Measurements from ENCODE around the gene SNN. TPM values are rescaled to one million over a fixed set of nuclear protein-coding genes. Genes with fewer than 3 reads are reported as not detected.

Gene SNN
- polyA plus RNA-seq, 2 of the 4 experiments (the other 2 are of a cell fraction), result 6.3 to 10.7 TPM

DNA sequence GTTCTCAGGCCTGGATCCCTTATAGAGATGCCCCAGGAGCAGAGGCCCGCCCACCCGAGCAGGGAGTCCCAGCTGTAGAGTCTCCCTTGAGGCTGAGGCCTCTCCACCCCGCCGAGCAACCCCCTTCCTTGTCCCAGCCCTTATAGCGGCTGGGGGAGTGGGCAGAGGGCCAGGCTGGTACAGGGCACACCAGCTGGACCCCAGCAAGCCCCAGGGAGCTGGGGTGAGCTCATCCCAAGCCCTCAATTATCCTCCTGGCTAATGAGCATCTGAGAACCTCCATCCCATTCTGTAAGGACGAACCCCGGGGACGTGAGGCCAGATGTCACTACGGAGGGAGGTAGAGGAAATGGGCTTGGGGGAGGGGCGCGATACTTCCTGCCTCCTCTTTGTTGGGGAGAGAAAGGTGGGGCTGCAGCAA lies 3.2 kb upstream of the SNN start:
- FAIRE-seq (no peak), ATAC-seq (no peak), DNase-seq (ENCODE audit: low read depth in 1 of 2, low spot score in 1 of 2) (no peak)
- no peaks in the 10 kb centered on the region for H3K9me3 ChIP-seq
- TF ChIP-seq BHLHE40 (IDR thresholded peaks at IDR 0.05; ENCODE audit: low read depth, low read length) (no peak), MAFK (IDR thresholded peaks at IDR 0.05; ENCODE audit: partially characterized antibody) (no peak), POLR2AphosphoS2 (conservative IDR thresholded peaks at IDR 0.05; ENCODE audit: low read length) (no peak), HDAC2 (IDR thresholded peaks at IDR 0.05) (no peak), KDM5A (IDR thresholded peaks at IDR 0.05) (no peak), FOXS1 (CRISPR knock-in tag; IDR thresholded peaks at IDR 0.05) (no peak), GATA3 (IDR thresholded peaks at IDR 0.05; ENCODE audit: borderline replicate concordance) (no peak), KDM1A (IDR thresholded peaks at IDR 0.05; ENCODE audit: low read depth) (no peak), ZSCAN20 (CRISPR knock-in tag; IDR thresholded peaks at IDR 0.05) (no peak), SMC3 (IDR thresholded peaks at IDR 0.05) (no peak)
- TF ChIP-seq, protein P1, sequence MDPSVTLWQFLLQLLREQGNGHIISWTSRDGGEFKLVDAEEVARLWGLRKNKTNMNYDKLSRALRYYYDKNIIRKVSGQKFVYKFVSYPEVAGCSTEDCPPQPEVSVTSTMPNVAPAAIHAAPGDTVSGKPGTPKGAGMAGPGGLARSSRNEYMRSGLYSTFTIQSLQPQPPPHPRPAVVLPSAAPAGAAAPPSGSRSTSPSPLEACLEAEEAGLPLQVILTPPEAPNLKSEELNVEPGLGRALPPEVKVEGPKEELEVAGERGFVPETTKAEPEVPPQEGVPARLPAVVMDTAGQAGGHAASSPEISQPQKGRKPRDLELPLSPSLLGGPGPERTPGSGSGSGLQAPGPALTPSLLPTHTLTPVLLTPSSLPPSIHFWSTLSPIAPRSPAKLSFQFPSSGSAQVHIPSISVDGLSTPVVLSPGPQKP (IDR thresholded peaks at IDR 0.05; ENCODE audit: low read depth, low read length), result no peak
- TF ChIP-seq, protein P2, sequence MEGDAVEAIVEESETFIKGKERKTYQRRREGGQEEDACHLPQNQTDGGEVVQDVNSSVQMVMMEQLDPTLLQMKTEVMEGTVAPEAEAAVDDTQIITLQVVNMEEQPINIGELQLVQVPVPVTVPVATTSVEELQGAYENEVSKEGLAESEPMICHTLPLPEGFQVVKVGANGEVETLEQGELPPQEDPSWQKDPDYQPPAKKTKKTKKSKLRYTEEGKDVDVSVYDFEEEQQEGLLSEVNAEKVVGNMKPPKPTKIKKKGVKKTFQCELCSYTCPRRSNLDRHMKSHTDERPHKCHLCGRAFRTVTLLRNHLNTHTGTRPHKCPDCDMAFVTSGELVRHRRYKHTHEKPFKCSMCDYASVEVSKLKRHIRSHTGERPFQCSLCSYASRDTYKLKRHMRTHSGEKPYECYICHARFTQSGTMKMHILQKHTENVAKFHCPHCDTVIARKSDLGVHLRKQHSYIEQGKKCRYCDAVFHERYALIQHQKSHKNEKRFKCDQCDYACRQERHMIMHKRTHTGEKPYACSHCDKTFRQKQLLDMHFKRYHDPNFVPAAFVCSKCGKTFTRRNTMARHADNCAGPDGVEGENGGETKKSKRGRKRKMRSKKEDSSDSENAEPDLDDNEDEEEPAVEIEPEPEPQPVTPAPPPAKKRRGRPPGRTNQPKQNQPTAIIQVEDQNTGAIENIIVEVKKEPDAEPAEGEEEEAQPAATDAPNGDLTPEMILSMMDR (IDR thresholded peaks at IDR 0.05), result no peak
- TF ChIP-seq, protein P3, sequence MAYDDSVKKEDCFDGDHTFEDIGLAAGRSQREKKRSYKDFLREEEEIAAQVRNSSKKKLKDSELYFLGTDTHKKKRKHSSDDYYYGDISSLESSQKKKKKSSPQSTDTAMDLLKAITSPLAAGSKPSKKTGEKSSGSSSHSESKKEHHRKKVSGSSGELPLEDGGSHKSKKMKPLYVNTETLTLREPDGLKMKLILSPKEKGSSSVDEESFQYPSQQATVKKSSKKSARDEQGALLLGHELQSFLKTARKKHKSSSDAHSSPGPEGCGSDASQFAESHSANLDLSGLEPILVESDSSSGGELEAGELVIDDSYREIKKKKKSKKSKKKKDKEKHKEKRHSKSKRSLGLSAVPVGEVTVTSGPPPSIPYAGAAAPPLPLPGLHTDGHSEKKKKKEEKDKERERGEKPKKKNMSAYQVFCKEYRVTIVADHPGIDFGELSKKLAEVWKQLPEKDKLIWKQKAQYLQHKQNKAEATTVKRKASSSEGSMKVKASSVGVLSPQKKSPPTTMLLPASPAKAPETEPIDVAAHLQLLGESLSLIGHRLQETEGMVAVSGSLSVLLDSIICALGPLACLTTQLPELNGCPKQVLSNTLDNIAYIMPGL (CRISPR knock-in tag; IDR thresholded peaks at IDR 0.05; ENCODE audit: borderline replicate concordance), result no peak
- peaks cover 15% of the 10 kb centered on the region; the same call in 2 of the 3 replicates for H3K4me1 ChIP-seq
- no peak overlapping the region for H3K4me3 ChIP-seq
- 87% methylated on average over 10 of the region's 11 CpGs for WGBS (ENCODE audit: missing lambda C conversion rate)
- H3K4me2 ChIP-seq, result no peak overlapping the region
- H3K27ac ChIP-seq, result peak overlapping the region; percentile 19 to 31; a peak in 1 of 6 replicates
- POLR2A ChIA-PET, result no interaction called here
- CTCF ChIA-PET, result interaction anchor here (0.7 to 1.9 kb wide), 7 partner anchors 10 to 701 kb away, joined by 3 to 8 read pairs (median 3); no protein-coding TSS in a partner anchor

DNA sequence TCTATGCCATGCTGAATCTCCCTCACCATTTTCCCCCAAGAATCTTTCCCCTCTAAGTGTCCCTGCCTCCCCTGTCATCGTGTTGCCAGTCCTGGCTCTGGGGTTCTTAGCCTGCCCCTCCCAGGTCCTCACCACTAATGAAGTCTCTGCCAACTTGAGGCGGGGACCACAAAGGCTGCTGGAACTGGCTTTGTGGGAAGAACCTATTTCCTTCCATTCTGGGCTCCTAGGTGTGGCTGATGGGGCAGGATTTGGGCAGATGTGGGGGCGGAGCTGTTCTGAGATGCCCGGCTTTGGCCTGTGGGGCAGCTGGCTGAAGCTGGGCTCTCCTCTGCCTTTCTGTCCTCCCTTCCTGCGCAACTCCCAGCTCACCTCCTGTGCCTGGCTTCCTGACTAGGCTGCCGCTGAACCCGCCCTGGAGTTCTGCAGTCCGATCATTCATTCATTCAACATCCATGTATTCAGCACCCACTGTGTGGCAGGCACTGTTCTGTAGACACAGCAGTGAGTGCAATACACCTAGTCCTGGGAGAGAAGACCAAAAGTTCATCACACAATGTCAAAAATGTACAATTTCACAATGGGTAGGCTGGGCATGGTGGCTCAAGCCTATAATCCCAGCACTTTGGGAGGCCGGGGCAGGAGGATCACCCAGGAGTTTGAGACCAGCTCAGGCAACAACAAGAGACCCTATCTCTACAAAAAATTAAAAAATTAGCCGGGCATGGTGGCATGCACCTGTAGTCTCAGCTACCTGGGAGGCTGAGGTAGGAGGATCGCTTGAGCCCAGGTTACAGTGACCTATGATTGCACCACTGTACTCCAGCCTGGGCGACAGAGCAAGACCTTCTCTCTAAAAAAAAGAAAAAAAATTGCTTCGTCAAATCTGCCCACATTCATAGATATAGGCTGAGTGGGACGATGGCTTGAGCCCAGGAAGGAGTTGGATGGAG lies 1.9 kb upstream of the SNN start:
- ChIA-PET CTCF (interaction anchor here (0.7 to 1.9 kb wide), 10 partner anchors 11 to 702 kb away, joined by 3 to 8 read pairs (median 3); no protein-coding TSS in a partner anchor), POLR2A (interaction anchor here (0.6 kb wide), 1 partner anchor 26 kb away, joined by 3 read pairs; no protein-coding TSS in a partner anchor)
- Histone ChIP-seq H3K27ac (peak overlapping the region; percentile 13 to 34; a peak in 2 of 6 replicates), H3K9me3 (no peaks in the 10 kb centered on the region), H3K4me2 (no peak overlapping the region), H3K4me3 (no peak overlapping the region), H3K4me1 (peaks cover 19% of the 10 kb centered on the region)
- TF ChIP-seq BHLHE40 (IDR thresholded peaks at IDR 0.05; ENCODE audit: low read depth, low read length), result no peak
- no peak for TF ChIP-seq POLR2A (IDR thresholded peaks at IDR 0.05; ENCODE audit: low read length)
- TF ChIP-seq NR3C1 (IDR thresholded peaks at IDR 0.05), result no peak
- TF ChIP-seq SMC3 (IDR thresholded peaks at IDR 0.05), result no peak
- TF ChIP-seq HDAC2 (IDR thresholded peaks at IDR 0.05), result no peak
- TF ChIP-seq MAZ (IDR thresholded peaks at IDR 0.05; ENCODE audit: borderline replicate concordance, low read depth, low read length), result no peak
- no peak for TF ChIP-seq JUN (IDR thresholded peaks at IDR 0.05)
- no peak for TF ChIP-seq PHF8 (IDR thresholded peaks at IDR 0.05; ENCODE audit: borderline replicate concordance, low read depth)
- no peak for TF ChIP-seq GATA3 (IDR thresholded peaks at IDR 0.05; ENCODE audit: borderline replicate concordance)
- TF ChIP-seq, protein P2 (IDR thresholded peaks at IDR 0.05), result no peak
- TF ChIP-seq KDM1A (IDR thresholded peaks at IDR 0.05; ENCODE audit: low read depth), result no peak
- no peak for TF ChIP-seq TP53 (CRISPR knock-in tag; IDR thresholded peaks at IDR 0.05)
- no peak for TF ChIP-seq MAFK (IDR thresholded peaks at IDR 0.05; ENCODE audit: partially characterized antibody)
- no peak for TF ChIP-seq FOSL2 (IDR thresholded peaks at IDR 0.05)
- TF ChIP-seq FOSL2 (CRISPR knock-in tag; IDR thresholded peaks at IDR 0.05), result no peak
- no peak for TF ChIP-seq NPAS2 (CRISPR knock-in tag; IDR thresholded peaks at IDR 0.05; ENCODE audit: borderline replicate concordance)
- TF ChIP-seq HOXA7 (CRISPR knock-in tag; IDR thresholded peaks at IDR 0.05), result no peak
- 91% methylated on average over 14 of the region's 14 CpGs for WGBS (ENCODE audit: missing lambda C conversion rate)
- FAIRE-seq, result no peak
- ATAC-seq, result no peak
- DNase-seq (ENCODE audit: low read depth in 1 of 2, low spot score in 1 of 2), result no peak

Data from A549 (cell line).